Calu3 (cell line): Measurements from ENCODE around the gene KRT4. TPM values are rescaled to one million over a fixed set of nuclear protein-coding genes. Genes with fewer than 3 reads are reported as not detected.

Source experiments
- BruUV-seq: library from RNA; stranded (reverse); fragments of 400-500 nt; replicated peaks from 2 replicates; lab custom pipeline; 2021; lab: Mats Ljungman, UMichigan
- CTCF ChIA-PET: fragments of 300-600 bp; sonication (Branson Sonifier 250); formaldehyde crosslinking; loops from one replicate; lab custom pipeline; 2022; ENCODE audit warnings: antibody characterized with exemption; lab: Charles Lee
- DNase-seq: peaks from one replicate; pipeline ENCODE4 v3.0.0; 2022
- H3K27ac Mint-ChIP-seq: one replicate; pipeline ENCODE4 v1.8.0; 2022; ENCODE audit warnings: mixed read lengths; ENCODE audit not compliant: unreplicated experiment
- H3K27me3 Mint-ChIP-seq: one replicate; pipeline ENCODE4 v1.8.0; 2022; ENCODE audit warnings: mixed read lengths; ENCODE audit not compliant: unreplicated experiment
- H3K36me3 Mint-ChIP-seq: one replicate; pipeline ENCODE4 v1.8.0; 2022; ENCODE audit warnings: mild to moderate bottlenecking, moderate library complexity, mixed read lengths; ENCODE audit not compliant: insufficient read depth, unreplicated experiment
- H3K4me1 Mint-ChIP-seq: one replicate; pipeline ENCODE4 v1.8.0; 2022; ENCODE audit warnings: mild to moderate bottlenecking, low read depth, mixed read lengths; ENCODE audit not compliant: unreplicated experiment
- H3K4me3 Mint-ChIP-seq: one replicate; pipeline ENCODE4 v1.8.0; 2022; ENCODE audit warnings: mild to moderate bottlenecking, low read depth, moderate library complexity, mixed read lengths; ENCODE audit not compliant: unreplicated experiment
- H3K9me3 Mint-ChIP-seq: one replicate; pipeline ENCODE4 v1.8.0; 2022; ENCODE audit warnings: low read depth, mixed read lengths; ENCODE audit not compliant: unreplicated experiment
- intact Hi-C: fragments of 100-400 bp; cut with micrococcal nuclease; formaldehyde crosslinking; loops from one replicate; pipeline ENCODE4 v1.10.0; 2022; ENCODE audit not compliant: unreplicated experiment
- total RNA-seq: library from RNA; stranded (reverse); gene quantifications from 2 replicates; pipeline ENCODE4 v1.2.3, GENCODE V29; 2022
- TF ChIP-seq, protein P1 (sequence below): fragments of 200-600 bp; IDR thresholded peaks from one replicate; pipeline ENCODE4 v1.8.0; 2022; ENCODE audit warnings: antibody characterized with exemption; ENCODE audit not compliant: unreplicated experiment

Gene KRT4
- total RNA-seq, 1 experiment from 2014 or later = not detected

DNA sequence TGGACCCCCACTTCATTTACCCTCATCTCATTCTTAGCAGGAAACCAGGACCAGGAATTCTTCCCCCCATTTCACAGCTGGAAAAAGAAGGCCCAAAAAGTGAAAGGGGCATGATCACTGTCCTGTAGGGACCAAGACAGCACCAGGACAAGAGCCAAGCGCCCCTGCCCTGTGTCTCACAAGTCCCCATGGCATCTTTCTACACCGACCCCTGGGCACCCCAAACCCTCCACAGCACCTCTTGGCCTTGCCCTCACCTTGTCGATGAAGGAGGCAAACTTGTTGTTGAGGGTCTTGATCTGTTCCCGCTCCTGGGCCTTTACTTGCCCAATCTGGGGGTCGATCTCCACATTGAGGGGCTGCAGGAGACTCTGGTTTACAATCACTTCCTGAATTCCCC is 37.5 kb downstream of the KRT4 start:
- no peaks in the 10 kb centered on the region for H3K9me3 Mint-ChIP-seq
- no peak for DNase-seq
- CTCF ChIA-PET = interaction anchor here (1.1 kb wide), 1 partner anchor 12 kb away, joined by 4 read pairs; no protein-coding TSS in a partner anchor
- H3K27ac Mint-ChIP-seq = no peak overlapping the region
- no peak overlapping the region for H3K4me3 Mint-ChIP-seq
- H3K27me3 Mint-ChIP-seq = peaks cover 83% of the 10 kb centered on the region
- H3K4me1 Mint-ChIP-seq = no peaks in the 10 kb centered on the region
- no peaks in the 10 kb centered on the region for H3K36me3 Mint-ChIP-seq
- BruUV-seq = no TSS peak
- intact Hi-C loops = no loop called here
- TF ChIP-seq, protein P1, sequence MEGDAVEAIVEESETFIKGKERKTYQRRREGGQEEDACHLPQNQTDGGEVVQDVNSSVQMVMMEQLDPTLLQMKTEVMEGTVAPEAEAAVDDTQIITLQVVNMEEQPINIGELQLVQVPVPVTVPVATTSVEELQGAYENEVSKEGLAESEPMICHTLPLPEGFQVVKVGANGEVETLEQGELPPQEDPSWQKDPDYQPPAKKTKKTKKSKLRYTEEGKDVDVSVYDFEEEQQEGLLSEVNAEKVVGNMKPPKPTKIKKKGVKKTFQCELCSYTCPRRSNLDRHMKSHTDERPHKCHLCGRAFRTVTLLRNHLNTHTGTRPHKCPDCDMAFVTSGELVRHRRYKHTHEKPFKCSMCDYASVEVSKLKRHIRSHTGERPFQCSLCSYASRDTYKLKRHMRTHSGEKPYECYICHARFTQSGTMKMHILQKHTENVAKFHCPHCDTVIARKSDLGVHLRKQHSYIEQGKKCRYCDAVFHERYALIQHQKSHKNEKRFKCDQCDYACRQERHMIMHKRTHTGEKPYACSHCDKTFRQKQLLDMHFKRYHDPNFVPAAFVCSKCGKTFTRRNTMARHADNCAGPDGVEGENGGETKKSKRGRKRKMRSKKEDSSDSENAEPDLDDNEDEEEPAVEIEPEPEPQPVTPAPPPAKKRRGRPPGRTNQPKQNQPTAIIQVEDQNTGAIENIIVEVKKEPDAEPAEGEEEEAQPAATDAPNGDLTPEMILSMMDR = no peak

DNA sequence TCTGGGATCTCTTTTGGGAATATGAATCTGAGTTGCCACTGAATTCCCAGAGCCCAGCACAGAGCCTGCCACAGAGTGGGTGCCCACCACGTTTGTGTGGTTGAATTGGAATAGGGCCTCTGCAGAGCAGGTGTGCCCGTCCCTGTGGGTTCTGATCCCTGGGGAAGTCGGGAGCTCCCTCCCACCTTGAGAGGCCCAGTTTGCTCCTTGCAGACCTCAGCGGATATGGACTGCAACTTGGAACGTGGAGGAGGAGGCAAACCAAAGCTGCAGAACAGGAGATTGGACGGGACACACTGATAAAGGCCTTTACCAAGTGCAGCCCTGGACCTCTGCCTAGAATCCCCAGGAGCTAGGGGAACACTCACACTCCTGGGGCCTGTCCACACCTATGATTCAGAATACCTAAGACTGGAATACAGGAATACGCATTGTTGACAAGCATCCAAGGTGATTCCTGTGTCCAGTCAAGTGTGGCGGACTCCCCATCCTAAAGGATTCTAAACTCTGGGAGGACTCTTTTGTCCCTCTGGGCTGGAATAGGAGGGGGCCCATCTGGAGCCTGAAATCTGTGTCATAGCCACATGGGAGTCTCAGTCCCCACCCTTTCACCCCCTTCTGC is 39.2 kb downstream of the KRT4 start:
- peaks cover 5% of the 10 kb centered on the region for H3K36me3 Mint-ChIP-seq
- H3K27ac Mint-ChIP-seq = no peak overlapping the region
- no TSS peak for BruUV-seq
- TF ChIP-seq, protein P1 = no peak
- H3K27me3 Mint-ChIP-seq = peaks cover 85% of the 10 kb centered on the region
- H3K4me1 Mint-ChIP-seq = no peaks in the 10 kb centered on the region
- DNase-seq = no peak
- intact Hi-C loops = no loop called here
- peaks cover 3% of the 10 kb centered on the region for H3K9me3 Mint-ChIP-seq
- CTCF ChIA-PET = no interaction called here
- H3K4me3 Mint-ChIP-seq = no peak overlapping the region

DNA sequence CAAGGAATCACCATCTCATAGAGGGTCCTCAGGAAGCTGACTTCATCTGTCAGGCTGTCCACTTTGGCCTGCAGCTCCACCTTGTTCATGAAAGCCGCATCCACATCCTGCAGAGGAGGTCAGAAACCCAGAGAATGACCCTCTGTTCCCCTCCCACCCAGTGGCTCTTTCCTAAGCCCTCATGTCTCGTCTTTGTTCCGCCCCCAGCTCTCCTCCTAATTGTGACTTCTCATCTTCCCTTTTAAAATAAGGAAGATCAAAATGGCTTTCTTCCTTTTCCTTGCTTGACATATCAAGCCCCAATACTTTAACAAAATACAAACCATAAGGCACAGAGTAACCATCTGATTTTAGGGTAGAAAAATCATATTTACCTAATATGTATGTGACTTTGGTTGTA is 41.1 kb downstream of the KRT4 start:
- Mint-ChIP-seq H3K9me3 (peaks cover 3% of the 10 kb centered on the region), H3K27me3 (peaks cover 82% of the 10 kb centered on the region), H3K27ac (no peak overlapping the region), H3K4me3 (no peak overlapping the region), H3K36me3 (peaks cover 5% of the 10 kb centered on the region), H3K4me1 (no peaks in the 10 kb centered on the region)
- BruUV-seq = no TSS peak
- intact Hi-C loops = no loop called here
- DNase-seq = no peak
- CTCF ChIA-PET = no interaction called here
- TF ChIP-seq, protein P1 = no peak

DNA sequence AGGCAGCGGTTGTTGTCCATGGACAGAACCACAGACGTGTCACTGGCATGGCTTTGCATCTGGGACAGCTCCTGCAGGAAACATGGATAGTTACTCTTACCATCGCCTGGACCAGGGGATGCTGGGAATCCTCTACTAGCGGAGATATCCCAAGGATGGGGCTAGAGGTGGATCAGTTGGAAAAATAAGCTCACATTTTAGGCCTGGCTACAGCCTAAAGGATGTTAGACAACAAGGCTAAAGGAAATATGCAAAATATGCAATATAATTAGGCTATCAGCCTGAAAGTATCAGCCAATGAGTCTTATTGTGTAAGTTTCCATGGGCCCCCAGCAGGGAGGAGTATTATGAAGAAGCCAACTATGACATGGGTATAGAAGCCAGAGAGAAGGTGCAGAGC is 41.7 kb downstream of the KRT4 start:
- H3K9me3 Mint-ChIP-seq = peaks cover 3% of the 10 kb centered on the region
- CTCF ChIA-PET = no interaction called here
- no peaks in the 10 kb centered on the region for H3K4me1 Mint-ChIP-seq
- no peak for DNase-seq
- BruUV-seq = no TSS peak
- intact Hi-C loops = no loop called here
- H3K4me3 Mint-ChIP-seq = no peak overlapping the region
- peaks cover 82% of the 10 kb centered on the region for H3K27me3 Mint-ChIP-seq
- TF ChIP-seq, protein P1 = no peak
- no peak overlapping the region for H3K27ac Mint-ChIP-seq
- H3K36me3 Mint-ChIP-seq = peaks cover 5% of the 10 kb centered on the region
